IMR-90 (cell line): ENCODE results near the gene ABTB1. TPM values are rescaled to one million over a fixed set of nuclear protein-coding genes. Genes with fewer than 3 reads are reported as not detected.

Experiments
- ATAC-seq: fragments of 200-7000 bp; cut with Tn5 transposase; 2 replicates; pipeline ENCODE4 v1.9.1; 2020; ENCODE audit warnings: low read depth, mild to moderate bottlenecking, moderate library complexity
- BruUV-seq: library from RNA; stranded (reverse); fragments of 400-500 nt; replicated peaks from 2 replicates; lab custom pipeline; 2021; lab: Mats Ljungman, UMichigan
- CTCF ChIA-PET: fragments of 300-600 bp; formaldehyde crosslinking; extraction: SDS; loops from one replicate; lab custom pipeline; 2021; ENCODE audit warnings: antibody characterized with exemption; lab: Yijun Ruan, JAX
- POLR2A ChIA-PET: fragments of 300-600 bp; sonication (Branson Sonifier 250); formaldehyde crosslinking; loops from one replicate; lab custom pipeline; 2022; ENCODE audit warnings: antibody characterized with exemption; ENCODE audit not compliant: unreplicated experiment; lab: Charles Lee
- DNase-seq: peaks from one replicate; pipeline ENCODE4 v3.0.0; 2013
- H2AFZ ChIP-seq: replicated peaks from 2 replicates; pipeline ENCODE3; 2013; ENCODE audit warnings: low read length, mild to moderate bottlenecking; ENCODE audit not compliant: poor library complexity
- H2AK5ac ChIP-seq: 2 replicates; pipeline ENCODE4 v1.6.1; 2013; ENCODE audit warnings: low read depth, low read length, inconsistent platforms
- H2AK9ac ChIP-seq: replicated peaks from 2 replicates; pipeline ENCODE3; 2013; ENCODE audit warnings: mild to moderate bottlenecking, low read depth, low read length, moderate library complexity; ENCODE audit not compliant: poor library complexity
- H2BK120ac ChIP-seq: 2 replicates; pipeline ENCODE4 v1.6.1; 2013; ENCODE audit warnings: low read depth, low read length, inconsistent platforms
- H2BK15ac ChIP-seq: 3 replicates; pipeline ENCODE4 v1.6.1; 2013; ENCODE audit warnings: low read depth, low read length, inconsistent platforms
- H2BK20ac ChIP-seq: 2 replicates; pipeline ENCODE4 v1.6.1; 2013; ENCODE audit warnings: low read depth, mild to moderate bottlenecking, inconsistent platforms, low read length, moderate library complexity
- H2BK5ac ChIP-seq: 2 replicates; pipeline ENCODE4 v1.6.1; 2013; ENCODE audit warnings: mild to moderate bottlenecking, low read depth, low read length, inconsistent platforms; ENCODE audit not compliant: poor library complexity, severe bottlenecking
- H3K14ac ChIP-seq: replicated peaks from 2 replicates; pipeline ENCODE4 v1.6.1; 2013; ENCODE audit warnings: low read depth, low read length, inconsistent platforms
- H3K18ac ChIP-seq: 2 replicates; pipeline ENCODE4 v1.6.1; 2013; ENCODE audit warnings: low read depth, low read length, control low read depth
- H3K23ac ChIP-seq: 2 replicates; pipeline ENCODE4 v1.6.1; 2013; ENCODE audit warnings: low read depth, low read length, inconsistent platforms
- H3K27ac ChIP-seq: 2 replicates; pipeline ENCODE4 v1.5.1; 2013; ENCODE audit warnings: mild to moderate bottlenecking, control low read depth, low read length; ENCODE audit not compliant: insufficient read depth
- H3K27me3 ChIP-seq: 2 replicates; pipeline ENCODE4 v1.6.1; 2013; ENCODE audit warnings: low read length; ENCODE audit not compliant: control insufficient read depth, insufficient read depth
- H3K36me3 ChIP-seq: 2 replicates; pipeline ENCODE4 v1.6.1; 2013; ENCODE audit warnings: low read length, mixed read lengths; ENCODE audit not compliant: control insufficient read depth, insufficient read depth
- H3K4ac ChIP-seq: 2 replicates; pipeline ENCODE4 v1.6.1; 2013; ENCODE audit warnings: low read depth, low read length, inconsistent platforms
- H3K4me1 ChIP-seq: 2 replicates; pipeline ENCODE4 v1.6.1; 2013; ENCODE audit warnings: low read length, mixed read lengths; ENCODE audit not compliant: control insufficient read depth, insufficient read depth
- H3K4me2 ChIP-seq: 2 replicates; pipeline ENCODE4 v1.6.1; 2013; ENCODE audit warnings: low read depth, mild to moderate bottlenecking, control low read depth, low read length, moderate library complexity
- H3K4me3 ChIP-seq: 2 replicates; pipeline ENCODE4 v1.5.1; 2013; ENCODE audit warnings: low read depth, mild to moderate bottlenecking, control low read depth, low read length, moderate library complexity; ENCODE audit not compliant: insufficient read depth
- H3K56ac ChIP-seq: 2 replicates; pipeline ENCODE4 v1.6.1; 2013; ENCODE audit warnings: low read length, inconsistent platforms; ENCODE audit not compliant: insufficient read depth; ENCODE audit errors: extremely low read depth
- H3K79me1 ChIP-seq, 2 experiments: 2 replicates each; pipeline ENCODE4 v1.6.1; 2013; ENCODE audit warnings: low read length in 2 of 2, inconsistent platforms in 1 of 2, low read depth in 1 of 2
- H3K9ac ChIP-seq: 2 replicates; pipeline ENCODE4 v1.6.1; 2013; ENCODE audit warnings: low read depth, low read length, control low read depth
- H3K9me1 ChIP-seq: 2 replicates; pipeline ENCODE4 v1.6.1; 2013; ENCODE audit warnings: low read length, inconsistent platforms; ENCODE audit not compliant: insufficient read depth
- H3K9me3 ChIP-seq: 2 replicates; pipeline ENCODE4 v1.6.1; 2013; ENCODE audit warnings: low read length; ENCODE audit not compliant: control insufficient read depth, insufficient read depth
- H4K20me1 ChIP-seq: 2 replicates; pipeline ENCODE4 v1.6.1; 2013; ENCODE audit warnings: low read length, inconsistent platforms; ENCODE audit not compliant: insufficient read depth
- H4K5ac ChIP-seq: 2 replicates; pipeline ENCODE4 v1.6.1; 2013; ENCODE audit warnings: mild to moderate bottlenecking, low read depth, low read length, control low read depth
- H4K8ac ChIP-seq, 2 experiments: 2 replicates each; pipeline ENCODE4 v1.6.1; 2013; ENCODE audit warnings: low read depth in 2 of 2, low read length in 2 of 2, control low read depth in 1 of 2, inconsistent platforms in 1 of 2
- H4K91ac ChIP-seq: 2 replicates; pipeline ENCODE4 v1.6.1; 2013; ENCODE audit warnings: low read depth, low read length, inconsistent platforms; ENCODE audit not compliant: insufficient read depth
- BHLHE40 ChIP-seq: fragments of 150-350 bp; IDR thresholded peaks from 2 replicates; pipeline ENCODE4 v1.6.1; 2016; ENCODE audit warnings: mild to moderate bottlenecking, low read depth, low read length
- MAZ ChIP-seq: IDR thresholded peaks from 2 replicates; pipeline ENCODE4 v1.6.1; 2012; ENCODE audit warnings: low read depth, mild to moderate bottlenecking, low read length, improper control_type of control experiment, moderate library complexity, borderline replicate concordance
- RAD21 ChIP-seq: IDR thresholded peaks from 2 replicates; pipeline ENCODE4 v1.6.1; 2012; ENCODE audit warnings: low read length, improper control_type of control experiment
- WGBS, 2 experiments: methylation state at CpG; one replicate each; pipeline versions ENCODE4 v1.1.5 to v1.1.7; 2013; ENCODE audit warnings: missing lambda C conversion rate in 2 of 2; ENCODE audit not compliant: insufficient read length in 1 of 2; ENCODE audit errors: extremely low coverage in 2 of 2; 5-methylcytosine and 5-hydroxymethylcytosine counted together
- dilution Hi-C: fragments of 300-500 bp; cut with HindIII; formaldehyde crosslinking; loops from one replicate; pipeline ENCODE4 v1.14.3; 2018; ENCODE audit warnings: low sequenced_read_pairs; ENCODE audit not compliant: unreplicated experiment
- in situ Hi-C: fragments of 300-500 bp; cut with MboI; formaldehyde crosslinking; loops from 3 replicates; pipeline ENCODE4 v1.14.3; 2019; ENCODE audit warnings: low sequenced_read_pairs, inconsistent platforms, mixed read lengths
- intact Hi-C: fragments of 100-400 bp; cut with micrococcal nuclease; formaldehyde crosslinking; loops from 2 replicates; pipeline ENCODE4 v1.10.0; 2022
- polyA plus RNA-seq, 3 experiments: library from polyadenylated mRNA; depleted of rRNA; stranded (reverse); fragments of >200 nt; gene quantifications; 2 replicates each; pipeline ENCODE4 v1.2.3, GENCODE V29; 2012; ENCODE audit warnings: low replicate concordance in 1 of 3
- total RNA-seq: library from RNA; depleted of rRNA; stranded (reverse); fragments of >200 nt; gene quantifications from 2 replicates; pipeline ENCODE4 v1.2.3, GENCODE V29; 2012

ABTB1 gene
- total and polyA plus RNA-seq, 2 of the 4 experiments (the other 2 are of a cell fraction), result 3.2 to 23.0 TPM

DNA sequence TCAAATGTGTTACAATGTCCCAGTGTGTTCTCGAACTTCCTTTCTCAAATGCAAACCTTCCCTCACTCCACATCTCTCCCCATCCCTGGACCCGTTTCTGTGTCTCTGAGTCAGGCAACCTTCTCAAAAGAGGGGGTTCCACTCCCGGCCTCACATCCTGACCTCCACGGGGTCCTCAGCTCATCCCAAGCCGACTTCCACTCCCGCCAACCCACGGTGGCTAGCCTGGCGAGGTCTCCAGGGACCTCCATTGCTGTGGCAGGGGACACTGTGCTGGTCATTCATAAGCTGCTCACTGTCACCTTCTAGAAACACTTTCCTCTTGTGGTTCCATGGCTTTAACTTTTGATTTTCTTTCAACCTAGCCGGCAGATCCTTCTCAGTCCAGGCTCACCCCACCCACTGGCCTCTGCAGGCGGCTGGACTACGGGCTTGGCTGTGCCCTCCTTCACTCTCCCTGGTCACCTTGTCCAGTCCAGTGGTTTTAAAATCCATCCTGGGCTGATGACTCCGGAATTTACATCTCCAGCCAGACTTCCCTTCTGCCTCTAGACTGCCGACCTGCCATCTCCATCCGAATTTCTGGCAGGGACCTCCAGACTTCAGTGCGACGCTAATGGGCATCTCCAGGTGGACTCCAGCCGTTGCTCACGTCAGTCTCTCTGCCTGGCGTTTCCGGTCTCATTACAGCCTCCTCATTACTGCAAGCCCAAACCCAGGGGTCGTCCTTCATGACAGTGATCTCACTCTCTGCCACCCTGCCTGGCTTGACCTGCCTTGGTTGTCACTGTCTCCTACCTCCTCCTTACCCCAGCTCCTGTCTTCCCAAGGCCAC is 20.0 kb downstream of the ABTB1 start:
- Histone ChIP-seq H3K4ac (no peak overlapping the region; the same call in 1 of the 2 replicates), H2BK20ac (no peak overlapping the region; the same call in 1 of the 2 replicates), H3K23ac (no peak overlapping the region), H3K4me1 (peaks cover 37% of the 10 kb centered on the region), H3K18ac (no peak overlapping the region), H3K4me3 (no peak overlapping the region), H3K9me1 (peaks cover 34% of the 10 kb centered on the region), H4K91ac (no peak overlapping the region), H3K56ac (no peak overlapping the region), H2BK15ac (no peak overlapping the region), H4K8ac (no peak overlapping the region), H4K20me1 (no peaks in the 10 kb centered on the region), H2BK5ac (no peak overlapping the region), H3K27ac (no peak overlapping the region), H3K27me3 (no peaks in the 10 kb centered on the region), H4K5ac (no peak overlapping the region), H2AFZ (no peak overlapping the region), H3K4me2 (no peak overlapping the region), H2BK120ac (no peak overlapping the region), H3K9ac (no peak overlapping the region), H2AK9ac (no peak overlapping the region), H3K9me3 (no peaks in the 10 kb centered on the region), H3K36me3 (peaks cover 12% of the 10 kb centered on the region; the same call in 1 of the 2 replicates), H2AK5ac (peak overlapping the region; percentile 63), H3K14ac (no peak overlapping the region), H3K79me1 (peaks cover 0 to 39% of the 10 kb centered on the region in 2 experiments; a peak in 2 of 4 replicates)
- WGBS, 2 experiments, result 92% methylated on average over 20 of the region's 21 CpGs; no CpG with 5 or more reads in 1 of the 2 experiments
- POLR2A ChIA-PET, result no interaction called here
- BruUV-seq, result no TSS peak
- CTCF ChIA-PET, result no interaction called here
- dilution Hi-C loops (no loop called here), in situ Hi-C loops (no loop called here), intact Hi-C loops (no loop called here)
- DNase-seq, result no peak
- no peak for ATAC-seq
- TF ChIP-seq MAZ (no peak), BHLHE40 (no peak), RAD21 (no peak)
